Activated gamma-delta T cell treated with Interleukin-2 at 50 U/mL for 16 hours (primary cell): ENCODE measurements around the gene FAHD2B.
"Not testable (repeated sequence)": the region's sequence is repeated elsewhere in the genome, so short reads cannot be mapped to it uniquely, and the experiment has no call there.

Experiments used
- DNase-seq: peaks from one replicate; pipeline ENCODE4 v3.0.0-alpha.2; 2020

FAHD2B gene

DNA sequence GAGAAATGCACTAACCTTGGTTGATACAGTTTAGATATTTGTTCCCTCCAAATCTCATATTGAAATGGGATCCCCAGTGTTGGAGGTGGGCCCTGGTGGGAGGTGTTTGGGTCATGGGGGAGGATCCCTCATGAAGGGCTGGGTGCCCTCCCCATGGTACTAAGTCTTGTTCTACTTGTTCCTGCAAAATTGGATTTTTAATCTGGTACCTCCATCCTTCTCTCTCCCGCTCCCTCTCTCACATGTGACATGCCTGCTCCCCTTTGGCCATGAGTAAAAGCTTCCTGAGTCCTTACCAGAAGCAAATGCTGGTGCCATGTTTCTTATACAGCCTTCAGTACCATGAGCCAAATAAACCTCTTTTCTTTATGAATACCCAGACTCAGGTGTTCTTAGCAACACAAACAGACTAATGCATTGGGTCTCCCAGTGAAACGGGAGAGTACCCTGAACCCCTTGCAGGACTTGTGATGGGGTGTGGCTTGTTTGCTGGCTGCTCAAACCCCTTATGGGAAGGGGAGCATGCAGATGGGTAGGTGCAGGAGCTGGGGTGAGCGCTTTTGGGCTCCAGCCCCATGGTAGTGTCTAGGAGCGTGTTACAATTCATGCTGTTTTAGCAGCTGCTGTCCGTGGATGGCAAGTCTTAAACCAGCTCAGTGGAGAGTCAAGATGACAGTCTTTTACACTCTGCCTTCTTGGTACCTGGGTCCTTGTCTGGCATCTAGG lies 27.2 kb downstream of the FAHD2B start:
- DNase-seq, result no peak

- DNase-seq, result not testable (repeated sequence)
Observed at GRCh38 chr2:97066030-97066429, 28.7 kb downstream of the FAHD2B start.

DNA sequence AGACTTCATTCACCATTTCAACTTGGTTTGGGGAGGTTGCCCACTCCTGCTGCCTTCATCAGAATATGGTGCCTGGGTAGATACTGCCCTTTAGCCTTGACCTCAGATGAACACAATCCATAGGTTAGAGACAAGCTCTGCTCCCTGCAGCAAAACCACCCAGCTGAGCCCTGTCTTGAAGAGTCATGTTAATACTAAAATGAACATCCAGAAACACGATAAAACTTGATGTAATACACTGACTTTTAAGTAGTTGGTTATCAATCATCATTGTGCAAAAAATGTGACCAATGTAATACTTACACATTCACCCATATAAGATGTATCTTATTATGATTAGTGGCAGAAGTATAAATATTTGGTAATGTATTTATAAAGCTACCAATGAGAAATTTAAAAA lies 32.7 kb downstream of the FAHD2B start:
- DNase-seq, result not testable (repeated sequence)

GRCh38 chr2:97059782-97060181 lies 34.9 kb downstream of the FAHD2B start:
- DNase-seq, result not testable (repeated sequence)

GRCh38 chr2:97056150-97056549 lies 38.5 kb downstream of the FAHD2B start:
- DNase-seq, result not testable (repeated sequence)

GRCh38 chr2:97050032-97050431 lies 44.6 kb downstream of the FAHD2B start:
- not testable (repeated sequence) for DNase-seq

GRCh38 chr2:97048448-97048847 lies 46.2 kb downstream of the FAHD2B start:
- DNase-seq, result not testable (repeated sequence)

GRCh38 chr2:97046676-97047075 lies 48.0 kb downstream of the FAHD2B start:
- DNase-seq, result not testable (repeated sequence)

- DNase-seq, result not testable (repeated sequence)
Observed at GRCh38 chr2:97045895-97046499, 48.7 kb downstream of the FAHD2B start.
